ENCODE measurements around the gene LAG3. TPM values are rescaled to one million over a fixed set of nuclear protein-coding genes. Genes with fewer than 3 reads are reported as not detected.
A peak's percentile ranks its signal among the peaks of the same experiment; 100 is the strongest.

The LAG3 gene
- total RNA-seq, 1 donor from 2014 or later: 0.24 TPM

- intact Hi-C loops (cut with DNase I): no loop called here
- DNase-seq (ENCODE audit: missing footprints): no peak
- ATAC-seq: no peak
Measured at GRCh38 chr12:6768990-6769389, 3.3 kb upstream of the LAG3 start.

GRCh38 chr12:6769666-6770065 is 2.7 kb upstream of the LAG3 start:
- ATAC-seq (no peak), DNase-seq (ENCODE audit: missing footprints) (no peak)
- intact Hi-C loops (cut with DNase I): no loop called here

GRCh38 chr12:6770094-6770493 is 2.2 kb upstream of the LAG3 start:
- intact Hi-C loops (cut with DNase I): no loop called here
- ATAC-seq: no peak

GRCh38 chr12:6770600-6770999 is 1.7 kb upstream of the LAG3 start:
- intact Hi-C loops (cut with DNase I): no loop called here
- no peak for ATAC-seq
- no peak for DNase-seq (ENCODE audit: missing footprints)

More at GRCh38 chr12:6770094-6770493, 2.2 kb upstream of the LAG3 start:
- DNase-seq (ENCODE audit: missing footprints): no peak

GRCh38 chr12:6771091-6771495 is 1.2 kb upstream of the LAG3 start:
- intact Hi-C loops (cut with DNase I): no loop called here
- DNase-seq (ENCODE audit: missing footprints) (no peak), ATAC-seq (no peak)

- no peak for DNase-seq (ENCODE audit: missing footprints)
- ATAC-seq: peak; percentile 38
- intact Hi-C loops (cut with DNase I): no loop called here
Measured at GRCh38 chr12:6771509-6772330, 600 bp upstream of the LAG3 start.

GRCh38 chr12:6772726-6773589 is 638 bp downstream of the LAG3 start:
- intact Hi-C loops (cut with DNase I): no loop called here
- no peak for DNase-seq (ENCODE audit: missing footprints)
- no peak for ATAC-seq

GRCh38 chr12:6773590-6774351 is 1.5 kb downstream of the LAG3 start:
- ATAC-seq: no peak
- intact Hi-C loops (cut with DNase I): no loop called here
- DNase-seq (ENCODE audit: missing footprints): no peak

GRCh38 chr12:6774499-6775062 is 2.3 kb downstream of the LAG3 start:
- ATAC-seq: no peak
- no peak for DNase-seq (ENCODE audit: missing footprints)
- intact Hi-C loops (cut with DNase I): loop anchor here (5.0 kb wide), 1 partner anchor 157 kb away; no protein-coding TSS in a partner anchor

- DNase-seq (ENCODE audit: missing footprints) (no peak), ATAC-seq (no peak)
- intact Hi-C loops (cut with DNase I): loop anchor here (5.0 kb wide), 1 partner anchor 158 kb away; no protein-coding TSS in a partner anchor
Measured at GRCh38 chr12:6775185-6776174, 3.2 kb downstream of the LAG3 start.

GRCh38 chr12:6777386-6777785 is 5.1 kb downstream of the LAG3 start:
- intact Hi-C loops (cut with DNase I): loop anchor here (5.0 kb wide), 1 partner anchor 160 kb away; no protein-coding TSS in a partner anchor
- DNase-seq (ENCODE audit: missing footprints) (no peak), ATAC-seq (no peak)

GRCh38 chr12:6778217-6778573 is 5.9 kb downstream of the LAG3 start:
- no peak for DNase-seq (ENCODE audit: missing footprints)
- peak; percentile 61 for ATAC-seq
- intact Hi-C loops (cut with DNase I): loop anchor here (2.0 to 5.0 kb wide), 2 partner anchors 43 to 161 kb away; no protein-coding TSS in a partner anchor

- ATAC-seq (peak; percentile 97), DNase-seq (ENCODE audit: missing footprints) (peak; percentile 94)
- intact Hi-C loops (cut with DNase I): loop anchor here (1.0 to 5.0 kb wide), 3 partner anchors 26 to 162 kb away; partner anchors contain the start of gene MLF2
Measured at GRCh38 chr12:6778574-6779550, 6.5 kb downstream of the LAG3 start.

GRCh38 chr12:6779708-6780432 is 7.5 kb downstream of the LAG3 start:
- DNase-seq (ENCODE audit: missing footprints) (no peak), ATAC-seq (no peak)
- intact Hi-C loops (cut with DNase I): loop anchor here (1.0 to 5.0 kb wide), 4 partner anchors 27 to 163 kb away; partner anchors contain the start of genes GPR162 and MLF2

- no peak for DNase-seq (ENCODE audit: missing footprints)
- ATAC-seq: no peak
- intact Hi-C loops (cut with DNase I): loop anchor here (5.0 kb wide), 1 partner anchor 42 kb away; the partner anchor contains the start of gene GPR162
Measured at GRCh38 chr12:6780573-6780972, 8.3 kb downstream of the LAG3 start.

All from Right ventricle myocardium inferior (tissue), 1 donor.